ENCODE results near the gene FOXD2.

The FOXD2 gene

DNA sequence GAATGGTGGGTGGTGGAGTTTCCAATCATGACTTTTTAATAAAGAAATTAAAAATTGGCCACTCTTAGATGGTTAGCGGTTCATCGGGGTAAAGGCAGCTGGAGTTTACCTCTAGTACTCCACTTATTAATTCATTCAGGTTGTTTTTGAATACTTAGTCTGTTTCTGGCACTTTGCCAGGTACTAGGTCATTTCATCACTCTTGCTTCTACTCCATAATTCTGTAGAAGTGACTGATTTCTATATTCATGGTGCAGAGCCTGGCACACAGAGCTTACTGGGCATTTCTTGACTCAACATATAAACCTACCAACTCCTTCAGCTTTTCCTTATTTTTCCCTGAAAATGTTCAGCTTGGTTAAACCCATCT lies 31.5 kb downstream of the FOXD2 start:
- DNase-seq (ENCODE audit: low spot score) = no peak
- TF ChIP-seq, protein P1, sequence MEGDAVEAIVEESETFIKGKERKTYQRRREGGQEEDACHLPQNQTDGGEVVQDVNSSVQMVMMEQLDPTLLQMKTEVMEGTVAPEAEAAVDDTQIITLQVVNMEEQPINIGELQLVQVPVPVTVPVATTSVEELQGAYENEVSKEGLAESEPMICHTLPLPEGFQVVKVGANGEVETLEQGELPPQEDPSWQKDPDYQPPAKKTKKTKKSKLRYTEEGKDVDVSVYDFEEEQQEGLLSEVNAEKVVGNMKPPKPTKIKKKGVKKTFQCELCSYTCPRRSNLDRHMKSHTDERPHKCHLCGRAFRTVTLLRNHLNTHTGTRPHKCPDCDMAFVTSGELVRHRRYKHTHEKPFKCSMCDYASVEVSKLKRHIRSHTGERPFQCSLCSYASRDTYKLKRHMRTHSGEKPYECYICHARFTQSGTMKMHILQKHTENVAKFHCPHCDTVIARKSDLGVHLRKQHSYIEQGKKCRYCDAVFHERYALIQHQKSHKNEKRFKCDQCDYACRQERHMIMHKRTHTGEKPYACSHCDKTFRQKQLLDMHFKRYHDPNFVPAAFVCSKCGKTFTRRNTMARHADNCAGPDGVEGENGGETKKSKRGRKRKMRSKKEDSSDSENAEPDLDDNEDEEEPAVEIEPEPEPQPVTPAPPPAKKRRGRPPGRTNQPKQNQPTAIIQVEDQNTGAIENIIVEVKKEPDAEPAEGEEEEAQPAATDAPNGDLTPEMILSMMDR (IDR thresholded peaks at IDR 0.05; ENCODE audit: borderline replicate concordance, control extremely low read depth, extremely low read depth, insufficient read depth, missing control alignments) = no peak
- in situ Hi-C loops (cut with MboI; ENCODE audit: low sequenced_read_pairs, unreplicated experiment) = no loop called here

DNA sequence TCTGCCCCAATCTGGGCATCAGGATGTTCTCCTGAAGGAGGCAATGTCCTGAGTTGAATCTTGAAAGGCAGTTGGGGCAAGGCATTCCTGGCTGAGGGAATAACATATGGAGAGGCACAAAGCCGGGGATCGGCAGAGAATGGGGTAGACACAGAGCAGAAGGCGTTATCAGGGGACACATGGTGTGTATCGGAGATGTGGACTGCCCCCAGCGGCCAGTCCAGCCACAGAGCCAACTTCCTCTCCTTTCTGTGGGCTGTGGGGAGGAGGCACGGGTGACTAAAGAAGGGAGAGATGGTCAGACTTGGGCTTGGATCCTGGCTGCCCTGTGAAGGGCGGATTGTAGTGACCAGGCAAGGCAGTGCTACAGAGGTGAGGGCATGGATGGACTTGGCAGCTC lies 32.1 kb downstream of the FOXD2 start:
- in situ Hi-C loops (cut with MboI; ENCODE audit: low sequenced_read_pairs, unreplicated experiment) = no loop called here
- no peak for DNase-seq (ENCODE audit: low spot score)
- TF ChIP-seq, protein P1 (IDR thresholded peaks at IDR 0.05; ENCODE audit: borderline replicate concordance, control extremely low read depth, extremely low read depth, insufficient read depth, missing control alignments) = no peak

DNA sequence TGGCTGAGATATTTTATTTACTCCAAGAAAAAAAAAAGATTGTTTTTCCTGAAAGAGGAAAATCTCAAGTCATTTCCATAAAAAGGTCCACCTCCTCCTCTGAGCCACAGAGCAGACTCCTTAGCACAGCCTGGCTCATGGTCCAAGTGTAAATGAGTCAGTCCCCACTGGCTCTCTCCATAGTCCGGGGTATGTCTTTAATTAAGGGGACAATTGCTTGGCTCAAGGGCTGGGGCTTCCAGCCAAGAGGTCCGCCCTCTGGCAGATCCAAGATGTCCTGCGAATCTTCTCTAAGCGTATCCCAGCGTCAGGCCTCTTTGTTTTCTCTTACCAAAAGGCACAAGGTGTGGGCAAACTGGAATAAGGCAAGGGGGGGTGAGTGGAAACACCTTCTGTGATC lies 33.3 kb downstream of the FOXD2 start:
- TF ChIP-seq, protein P1 (IDR thresholded peaks at IDR 0.05; ENCODE audit: borderline replicate concordance, control extremely low read depth, extremely low read depth, insufficient read depth, missing control alignments) = no peak
- no peak for DNase-seq (ENCODE audit: low spot score)
- in situ Hi-C loops (cut with MboI; ENCODE audit: low sequenced_read_pairs, unreplicated experiment) = no loop called here

DNA sequence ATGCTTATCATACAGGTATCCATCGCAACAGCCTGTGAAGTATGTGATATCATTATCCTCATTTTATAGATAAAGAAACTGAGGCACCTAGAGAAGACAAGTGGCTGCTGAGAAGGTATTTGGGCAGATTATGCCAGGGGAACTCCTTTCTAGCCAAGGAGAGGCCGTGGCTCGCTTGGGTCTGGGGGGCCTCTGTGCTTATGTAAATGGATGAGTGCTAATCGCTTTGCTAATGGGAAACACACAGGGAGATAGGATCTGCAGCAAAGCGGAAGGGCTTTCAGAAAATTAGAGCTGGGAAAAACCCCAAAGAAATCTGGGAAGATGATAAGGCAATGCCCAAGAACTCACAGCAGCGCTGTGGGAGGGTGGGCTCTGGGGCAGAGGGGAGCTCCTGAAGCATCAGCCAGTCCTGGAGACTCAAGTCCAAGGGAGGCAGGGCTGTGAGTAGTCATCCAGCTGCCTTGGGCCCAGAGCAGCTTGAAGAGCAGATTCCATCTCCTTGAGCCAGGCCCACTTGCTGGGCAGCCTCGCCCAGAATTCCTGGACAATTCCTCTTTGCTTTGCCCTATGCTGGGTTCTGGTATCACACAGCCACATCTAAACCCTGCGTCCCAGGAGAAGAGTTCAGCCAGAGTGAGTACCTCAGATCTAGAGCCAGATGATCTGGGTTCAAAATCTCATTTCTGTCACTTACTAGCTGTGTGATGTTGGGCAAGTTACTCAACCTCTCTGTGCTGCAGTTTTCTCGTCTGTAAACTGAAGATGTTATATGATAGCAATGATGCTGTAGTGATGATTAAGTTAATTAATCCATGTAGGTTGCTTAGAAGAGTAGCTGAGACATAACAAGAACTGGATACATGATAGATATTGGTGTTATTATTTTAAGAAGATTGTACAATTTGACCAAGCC lies 36.7 kb downstream of the FOXD2 start:
- in situ Hi-C loops (cut with MboI; ENCODE audit: low sequenced_read_pairs, unreplicated experiment) = no loop called here
- DNase-seq (ENCODE audit: low spot score) = no peak
- TF ChIP-seq, protein P1 (IDR thresholded peaks at IDR 0.05; ENCODE audit: borderline replicate concordance, control extremely low read depth, extremely low read depth, insufficient read depth, missing control alignments) = no peak

DNA sequence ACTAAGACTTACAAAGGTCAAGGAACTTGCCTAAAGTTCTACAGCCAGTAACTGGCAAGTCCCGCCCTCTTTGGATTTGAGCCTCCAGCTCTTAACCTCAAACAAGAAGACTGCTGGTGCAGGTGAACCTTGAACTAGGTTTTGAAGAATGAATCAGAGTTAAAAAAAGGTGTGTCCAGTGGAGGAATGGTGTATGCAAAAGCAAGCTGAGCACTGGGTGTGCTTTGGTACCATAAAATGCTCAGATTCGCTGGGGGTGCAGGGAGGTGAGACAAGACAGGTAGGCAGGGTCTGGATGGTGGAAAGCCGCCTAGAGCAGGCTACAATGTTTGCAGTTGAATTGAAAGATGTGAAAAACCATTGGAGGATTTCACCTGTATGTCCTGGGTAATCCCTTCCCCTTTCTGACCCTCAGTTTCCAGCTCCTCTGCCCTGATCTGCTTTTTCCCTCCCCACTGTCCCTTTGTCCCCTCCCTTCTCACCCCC lies 39.8 kb downstream of the FOXD2 start:
- in situ Hi-C loops (cut with MboI; ENCODE audit: low sequenced_read_pairs, unreplicated experiment) = no loop called here
- no peak for DNase-seq (ENCODE audit: low spot score)
- TF ChIP-seq, protein P1 (IDR thresholded peaks at IDR 0.05; ENCODE audit: borderline replicate concordance, control extremely low read depth, extremely low read depth, insufficient read depth, missing control alignments) = no peak

DNA sequence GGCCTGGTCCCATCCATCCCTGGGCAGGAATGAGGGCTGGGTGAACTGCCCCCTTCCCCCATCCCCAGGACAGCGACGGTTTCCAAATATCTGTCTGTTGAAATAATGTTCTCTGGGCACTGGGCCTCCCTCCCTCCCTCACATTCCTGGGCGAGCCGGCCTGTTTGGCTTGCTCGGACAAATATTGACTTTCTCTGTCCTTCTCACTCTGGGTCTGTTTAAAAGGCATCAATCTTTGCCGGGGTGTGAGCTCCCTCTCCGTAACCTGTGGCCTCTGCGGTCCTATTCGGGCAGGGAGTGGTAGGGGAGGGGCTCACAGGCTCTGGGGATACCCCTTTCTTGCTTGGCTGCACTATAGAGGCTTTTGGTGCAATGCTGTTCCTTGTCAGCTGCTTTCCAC lies 40.2 kb downstream of the FOXD2 start:
- TF ChIP-seq, protein P1 (IDR thresholded peaks at IDR 0.05; ENCODE audit: borderline replicate concordance, control extremely low read depth, extremely low read depth, insufficient read depth, missing control alignments) = no peak
- no peak for DNase-seq (ENCODE audit: low spot score)
- in situ Hi-C loops (cut with MboI; ENCODE audit: low sequenced_read_pairs, unreplicated experiment) = no loop called here

Measured in GM13976 (cell line).